Osteocyte (in vitro differentiated cells): ENCODE measurements around the gene CRIP3. TPM values are rescaled to one million over a fixed set of nuclear protein-coding genes. Genes with fewer than 3 reads are reported as not detected.

Source experiments
- DNase-seq: peaks from one replicate; pipeline ENCODE4 v3.0.0; 2021; ENCODE audit warnings: mixed read lengths; ENCODE audit not compliant: unreplicated experiment; ENCODE audit errors: extremely low spot score
- H3K27ac Mint-ChIP-seq: one replicate; pipeline ENCODE4 v1.8.0; 2021; ENCODE audit warnings: mild to moderate bottlenecking, mixed read lengths; ENCODE audit not compliant: unreplicated experiment
- H3K27me3 Mint-ChIP-seq: one replicate; pipeline ENCODE4 v1.8.0; 2021; ENCODE audit warnings: mixed read lengths; ENCODE audit not compliant: unreplicated experiment
- H3K36me3 Mint-ChIP-seq: one replicate; pipeline ENCODE4 v1.8.0; 2021; ENCODE audit warnings: mixed read lengths; ENCODE audit not compliant: unreplicated experiment
- H3K4me1 Mint-ChIP-seq: one replicate; pipeline ENCODE4 v1.8.0; 2021; ENCODE audit warnings: mixed read lengths; ENCODE audit not compliant: unreplicated experiment
- H3K4me3 Mint-ChIP-seq: one replicate; pipeline ENCODE4 v1.8.0; 2021; ENCODE audit warnings: mild to moderate bottlenecking, moderate library complexity, mixed read lengths; ENCODE audit not compliant: unreplicated experiment
- H3K9me3 Mint-ChIP-seq: one replicate; pipeline ENCODE4 v1.8.0; 2021; ENCODE audit warnings: mixed read lengths; ENCODE audit not compliant: unreplicated experiment
- total RNA-seq: library from RNA; stranded (reverse); gene quantifications from 2 replicates; pipeline ENCODE4 v1.2.1, GENCODE V29; 2021
- TF ChIP-seq, protein P1 (sequence below): fragments of 200-600 bp; sonication (generic); IDR thresholded peaks from 2 replicates; pipeline ENCODE4 v1.5.0; 2021; ENCODE audit warnings: antibody characterized with exemption, mild to moderate bottlenecking, moderate library complexity

Gene CRIP3
- total RNA-seq, 1 donor from 2014 or later = 1.8 TPM

DNA sequence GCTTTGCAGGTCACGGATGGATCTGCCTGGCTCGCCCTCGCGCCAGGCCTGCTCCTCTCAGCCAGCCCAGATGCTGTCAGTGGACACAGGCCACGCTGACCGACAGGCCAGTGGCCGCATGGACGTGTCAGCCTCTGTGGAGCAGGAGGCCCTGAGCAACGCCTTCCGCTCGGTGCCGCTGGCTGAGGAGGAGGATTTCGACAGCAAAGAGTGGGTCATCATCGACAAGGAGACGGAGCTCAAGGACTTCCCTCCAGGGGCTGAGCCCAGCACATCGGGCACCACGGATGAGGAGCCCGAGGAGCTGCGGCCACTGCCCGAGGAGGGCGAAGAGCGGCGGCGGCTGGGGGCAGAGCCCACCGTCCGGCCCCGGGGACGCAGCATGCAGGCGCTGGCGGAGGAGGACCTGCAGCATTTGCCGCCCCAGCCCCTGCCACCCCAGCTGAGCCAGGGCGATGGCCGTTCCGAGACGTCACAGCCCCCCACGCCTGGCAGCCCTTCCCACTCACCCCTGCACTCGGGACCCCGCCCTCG, 45.8 kb downstream of the CRIP3 start:
- peaks cover 9% of the 10 kb centered on the region for H3K4me1 Mint-ChIP-seq
- H3K4me3 Mint-ChIP-seq = no peak overlapping the region
- peaks cover 12% of the 10 kb centered on the region for H3K27me3 Mint-ChIP-seq
- TF ChIP-seq, protein P1, sequence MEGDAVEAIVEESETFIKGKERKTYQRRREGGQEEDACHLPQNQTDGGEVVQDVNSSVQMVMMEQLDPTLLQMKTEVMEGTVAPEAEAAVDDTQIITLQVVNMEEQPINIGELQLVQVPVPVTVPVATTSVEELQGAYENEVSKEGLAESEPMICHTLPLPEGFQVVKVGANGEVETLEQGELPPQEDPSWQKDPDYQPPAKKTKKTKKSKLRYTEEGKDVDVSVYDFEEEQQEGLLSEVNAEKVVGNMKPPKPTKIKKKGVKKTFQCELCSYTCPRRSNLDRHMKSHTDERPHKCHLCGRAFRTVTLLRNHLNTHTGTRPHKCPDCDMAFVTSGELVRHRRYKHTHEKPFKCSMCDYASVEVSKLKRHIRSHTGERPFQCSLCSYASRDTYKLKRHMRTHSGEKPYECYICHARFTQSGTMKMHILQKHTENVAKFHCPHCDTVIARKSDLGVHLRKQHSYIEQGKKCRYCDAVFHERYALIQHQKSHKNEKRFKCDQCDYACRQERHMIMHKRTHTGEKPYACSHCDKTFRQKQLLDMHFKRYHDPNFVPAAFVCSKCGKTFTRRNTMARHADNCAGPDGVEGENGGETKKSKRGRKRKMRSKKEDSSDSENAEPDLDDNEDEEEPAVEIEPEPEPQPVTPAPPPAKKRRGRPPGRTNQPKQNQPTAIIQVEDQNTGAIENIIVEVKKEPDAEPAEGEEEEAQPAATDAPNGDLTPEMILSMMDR = no peak
- no peaks in the 10 kb centered on the region for H3K9me3 Mint-ChIP-seq
- H3K27ac Mint-ChIP-seq = no peak overlapping the region
- no peak for DNase-seq
- no peaks in the 10 kb centered on the region for H3K36me3 Mint-ChIP-seq

DNA sequence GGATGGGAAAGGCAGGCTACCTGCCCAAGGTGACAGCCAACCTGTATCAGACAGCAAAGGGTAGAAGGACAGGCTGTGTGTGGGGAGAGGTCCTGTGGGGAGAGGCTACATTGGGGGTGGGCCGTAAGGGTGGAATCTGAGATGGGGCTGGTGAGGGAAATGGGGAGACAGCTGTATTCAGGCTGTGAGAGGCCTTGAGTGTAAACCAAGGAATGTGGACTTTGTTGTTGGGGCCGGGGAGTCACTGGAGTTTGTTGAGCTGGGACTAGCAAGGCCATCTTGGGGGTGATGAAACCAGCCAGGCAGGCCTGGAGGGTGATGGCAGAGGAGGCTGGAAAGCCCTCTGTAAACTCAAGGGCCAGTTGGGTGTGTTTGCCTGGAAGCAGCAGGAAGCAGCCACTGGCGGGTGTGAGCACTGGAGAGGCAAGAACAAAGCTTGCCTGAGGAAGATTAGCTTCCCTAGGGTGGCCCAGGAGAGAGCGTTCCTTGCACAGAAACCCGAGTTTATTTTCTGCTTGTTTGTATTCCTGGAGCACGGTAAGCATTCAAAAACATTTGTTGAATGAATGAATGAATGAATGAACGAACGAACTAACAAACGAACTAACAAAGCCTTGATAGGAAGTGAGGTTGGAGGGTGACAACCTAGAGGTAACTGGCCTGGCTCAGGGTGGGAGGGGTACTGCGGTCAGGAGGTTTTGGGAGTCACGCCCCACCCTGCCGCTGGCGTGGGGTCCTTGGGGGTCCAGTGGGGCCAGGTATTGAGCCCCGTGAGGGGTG, 46.4 kb downstream of the CRIP3 start:
- Mint-ChIP-seq H3K9me3 (no peaks in the 10 kb centered on the region), H3K4me1 (peaks cover 9% of the 10 kb centered on the region), H3K27me3 (peaks cover 10% of the 10 kb centered on the region), H3K4me3 (no peak overlapping the region), H3K27ac (no peak overlapping the region), H3K36me3 (no peaks in the 10 kb centered on the region)
- TF ChIP-seq, protein P1 = no peak
- no peak for DNase-seq

DNA sequence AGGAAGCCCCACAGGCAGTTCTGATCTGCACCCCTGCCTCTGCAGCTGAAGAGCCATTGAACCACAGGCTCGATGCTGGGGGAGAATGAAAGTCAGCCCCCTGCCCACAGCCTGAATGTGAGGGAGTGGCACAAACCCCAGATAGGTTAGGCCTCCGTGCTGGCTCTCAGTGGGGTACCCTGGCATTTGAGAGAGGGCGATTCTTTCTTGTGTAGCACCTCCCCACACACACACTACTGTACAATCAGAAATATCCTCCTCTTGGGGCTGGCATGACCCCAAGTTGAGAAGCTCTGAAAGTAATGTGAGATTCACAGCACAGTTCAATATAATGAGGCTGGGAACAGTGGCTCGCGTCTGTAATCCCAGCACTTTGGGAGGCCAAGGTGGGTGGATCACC, 47.4 kb downstream of the CRIP3 start:
- TF ChIP-seq, protein P1 = no peak
- DNase-seq = no peak
- H3K27ac Mint-ChIP-seq = no peak overlapping the region
- H3K36me3 Mint-ChIP-seq = no peaks in the 10 kb centered on the region
- no peak overlapping the region for H3K4me3 Mint-ChIP-seq
- H3K4me1 Mint-ChIP-seq = peaks cover 9% of the 10 kb centered on the region
- no peaks in the 10 kb centered on the region for H3K9me3 Mint-ChIP-seq
- H3K27me3 Mint-ChIP-seq = peaks cover 8% of the 10 kb centered on the region

DNA sequence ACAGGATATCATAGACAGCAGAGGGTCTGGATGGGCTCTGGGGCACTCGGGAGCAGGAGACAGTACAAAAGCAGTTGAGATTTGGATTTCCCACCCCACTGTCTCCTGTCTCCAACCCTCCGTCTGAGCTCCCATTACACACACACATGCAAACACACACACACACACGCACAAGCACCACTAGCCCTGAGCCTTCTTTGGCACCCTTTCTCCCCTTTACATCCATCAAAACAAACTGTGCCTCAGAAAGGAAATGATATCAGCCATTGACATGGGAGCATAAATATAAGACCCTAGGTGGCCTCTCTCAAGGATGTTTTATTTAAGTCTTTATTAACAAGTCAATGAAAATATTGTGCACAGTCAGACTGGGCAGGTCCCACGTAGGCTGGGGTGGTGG, 47.8 kb downstream of the CRIP3 start:
- Mint-ChIP-seq H3K27ac (no peak overlapping the region), H3K4me3 (no peak overlapping the region)

More for the DNA sequence above, 47.8 kb downstream of the CRIP3 start:
- H3K4me1 Mint-ChIP-seq = peaks cover 9% of the 10 kb centered on the region
- no peaks in the 10 kb centered on the region for H3K9me3 Mint-ChIP-seq
- no peaks in the 10 kb centered on the region for H3K36me3 Mint-ChIP-seq
- no peak for DNase-seq
- TF ChIP-seq, protein P1 = no peak
- peaks cover 8% of the 10 kb centered on the region for H3K27me3 Mint-ChIP-seq
